Measurements from ENCODE around the gene MOB3C. TPM values are rescaled to one million over a fixed set of nuclear protein-coding genes. Genes with fewer than 3 reads are reported as not detected.

The MOB3C gene
- total and polyA plus RNA-seq, 3 donors from 2014 or later: 8.3 to 16.0 (median 13.2) TPM

GRCh38 chr1:46642115-46642680 is 25.6 kb upstream of the MOB3C start:
- intact Hi-C loops (cut with DNase I; ENCODE audit: low total_unique reads): no loop called here
- no peaks in the 10 kb centered on the region for H3K9me3 ChIP-seq
- DNase-seq: no peak
- H3K36me3 ChIP-seq (ENCODE audit: low read depth, missing control alignments): no peaks in the 10 kb centered on the region
- H3K27me3 ChIP-seq: no peaks in the 10 kb centered on the region
- no peak overlapping the region for H3K4me3 ChIP-seq
- H3K27ac ChIP-seq: no peak overlapping the region
- TF ChIP-seq CTCF (IDR thresholded peaks at IDR 0.05): no peak
- TF ChIP-seq POLR2A (IDR thresholded peaks at IDR 0.05): no peak
- no peaks in the 10 kb centered on the region for H3K4me1 ChIP-seq

DNA sequence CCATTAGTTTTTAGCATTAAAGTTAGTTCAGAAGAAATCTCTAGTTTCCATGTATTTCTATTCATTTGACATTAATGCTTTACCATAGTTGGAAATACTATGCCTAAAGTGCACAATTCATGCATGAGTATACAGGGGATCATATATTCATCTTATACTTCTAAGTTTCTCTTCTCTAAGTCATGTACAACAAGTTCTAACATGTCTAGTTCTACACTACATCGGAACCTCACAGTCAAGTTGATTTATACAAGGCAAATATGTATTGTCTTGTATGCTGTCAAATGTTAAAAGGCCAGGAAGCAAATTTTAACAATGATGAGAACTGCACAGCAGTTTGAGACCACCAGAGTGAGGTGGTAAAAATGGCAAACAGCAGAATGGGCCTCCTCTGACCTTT is 22.9 kb upstream of the MOB3C start:
- Histone ChIP-seq H3K27ac (no peak overlapping the region), H3K9me3 (no peaks in the 10 kb centered on the region), H3K4me3 (no peak overlapping the region), H3K27me3 (no peaks in the 10 kb centered on the region), H3K4me1 (no peaks in the 10 kb centered on the region), H3K36me3 (ENCODE audit: low read depth, missing control alignments) (no peaks in the 10 kb centered on the region)
- TF ChIP-seq CTCF (IDR thresholded peaks at IDR 0.05) (no peak), POLR2A (IDR thresholded peaks at IDR 0.05) (no peak)
- no peak for DNase-seq
- 88 to 89% methylated on average over 1 of the region's 1 CpG for WGBS, 2 donors
- intact Hi-C loops (cut with DNase I; ENCODE audit: low total_unique reads): no loop called here

DNA sequence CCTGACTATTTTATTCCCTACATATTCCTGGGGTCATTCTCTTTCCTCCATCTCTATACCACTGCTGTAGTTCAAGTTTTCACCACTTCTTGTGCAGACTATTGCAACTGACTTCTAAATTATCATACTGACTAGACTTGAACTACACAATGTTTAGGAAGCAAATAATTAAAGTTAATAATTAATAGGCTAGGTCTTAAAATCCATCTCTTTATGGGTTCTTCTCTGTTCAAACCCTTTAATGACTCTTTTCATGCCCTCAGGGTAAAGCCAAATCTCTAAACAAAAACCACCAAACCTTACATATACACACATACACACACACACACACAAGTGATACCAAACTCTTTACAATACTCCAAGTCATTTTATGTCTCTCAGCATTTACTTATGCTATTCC is 22.3 kb upstream of the MOB3C start:
- DNase-seq: no peak
- H3K4me3 ChIP-seq: no peak overlapping the region
- no peaks in the 10 kb centered on the region for H3K27me3 ChIP-seq
- TF ChIP-seq CTCF (IDR thresholded peaks at IDR 0.05): no peak
- TF ChIP-seq POLR2A (IDR thresholded peaks at IDR 0.05): no peak
- intact Hi-C loops (cut with DNase I; ENCODE audit: low total_unique reads): no loop called here
- no peaks in the 10 kb centered on the region for H3K9me3 ChIP-seq
- no peaks in the 10 kb centered on the region for H3K4me1 ChIP-seq
- H3K36me3 ChIP-seq (ENCODE audit: low read depth, missing control alignments): no peaks in the 10 kb centered on the region
- no peak overlapping the region for H3K27ac ChIP-seq

- Histone ChIP-seq H3K4me3 (no peak overlapping the region), H3K4me1 (no peaks in the 10 kb centered on the region), H3K9me3 (no peaks in the 10 kb centered on the region), H3K36me3 (ENCODE audit: low read depth, missing control alignments) (no peaks in the 10 kb centered on the region), H3K27me3 (no peaks in the 10 kb centered on the region), H3K27ac (no peak overlapping the region)
- DNase-seq: no peak
- 24 to 31% methylated on average over 2 of the region's 2 CpGs for WGBS, 2 donors
- TF ChIP-seq POLR2A (IDR thresholded peaks at IDR 0.05) (no peak), CTCF (IDR thresholded peaks at IDR 0.05) (no peak)
- intact Hi-C loops (cut with DNase I; ENCODE audit: low total_unique reads): no loop called here
Observed at GRCh38 chr1:46637444-46638083, 21.0 kb upstream of the MOB3C start.

DNA sequence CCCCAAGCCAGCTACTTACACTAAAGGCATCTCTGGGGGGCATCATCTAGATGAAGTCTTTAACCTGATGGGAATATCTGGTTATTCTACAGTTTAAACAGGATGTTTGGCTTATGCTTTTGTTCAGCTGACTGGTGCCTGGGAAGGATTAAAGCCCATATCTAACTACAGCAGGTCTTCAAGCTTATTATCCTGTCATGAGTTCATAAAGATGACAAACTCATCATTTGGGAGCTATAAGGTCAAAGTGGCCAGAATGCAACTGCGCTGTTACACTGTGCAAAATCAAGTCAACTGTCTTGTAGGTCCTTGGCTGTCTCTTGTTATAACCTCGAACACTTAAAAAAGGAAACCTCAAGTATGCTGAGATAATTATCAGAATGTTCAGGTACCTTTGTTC is 18.6 kb upstream of the MOB3C start:
- 94% methylated on average over 2 of the region's 2 CpGs for WGBS, 2 donors
- intact Hi-C loops (cut with DNase I; ENCODE audit: low total_unique reads): no loop called here
- Histone ChIP-seq H3K27me3 (no peaks in the 10 kb centered on the region), H3K36me3 (ENCODE audit: low read depth, missing control alignments) (no peaks in the 10 kb centered on the region), H3K9me3 (no peaks in the 10 kb centered on the region), H3K4me1 (no peaks in the 10 kb centered on the region), H3K27ac (no peak overlapping the region), H3K4me3 (no peak overlapping the region)
- DNase-seq: no peak
- TF ChIP-seq POLR2A (IDR thresholded peaks at IDR 0.05) (no peak), CTCF (IDR thresholded peaks at IDR 0.05) (no peak)
